ENCODE measurements around the gene CDH13. TPM values are rescaled to one million over a fixed set of nuclear protein-coding genes. Genes with fewer than 3 reads are reported as not detected.

The CDH13 gene
- total RNA-seq, 4 donors from 2014 or later = 6.4 to 19.7 (median 11.7) TPM

- TF ChIP-seq CTCF (IDR thresholded peaks at IDR 0.05; ENCODE audit: low read depth) = no peak
Measured at GRCh38 chr16:82738699-82739098, 111.9 kb downstream of the CDH13 start.

GRCh38 chr16:82741073-82741615 lies 114.4 kb downstream of the CDH13 start:
- no peak for TF ChIP-seq CTCF (IDR thresholded peaks at IDR 0.05; ENCODE audit: low read depth)

GRCh38 chr16:82744958-82745357 lies 118.2 kb downstream of the CDH13 start:
- TF ChIP-seq CTCF (IDR thresholded peaks at IDR 0.05; ENCODE audit: low read depth) = no peak

- TF ChIP-seq CTCF (IDR thresholded peaks at IDR 0.05; ENCODE audit: low read depth) = no peak
Measured at GRCh38 chr16:82748026-82748425, 121.3 kb downstream of the CDH13 start.

- no peak for TF ChIP-seq CTCF (IDR thresholded peaks at IDR 0.05; ENCODE audit: low read depth)
Measured at GRCh38 chr16:82750068-82750467, 123.3 kb downstream of the CDH13 start.

GRCh38 chr16:82751020-82751419 lies 124.3 kb downstream of the CDH13 start:
- TF ChIP-seq CTCF (IDR thresholded peaks at IDR 0.05; ENCODE audit: low read depth) = no peak

GRCh38 chr16:82752172-82752571 lies 125.4 kb downstream of the CDH13 start:
- no peak for TF ChIP-seq CTCF (IDR thresholded peaks at IDR 0.05; ENCODE audit: low read depth)
